GM06990 (cell line): ENCODE data around the gene RBM10.

Experiments
- DNase-seq: peaks from one replicate; pipeline ENCODE4 v3.0.0-alpha.2; 2011; ENCODE audit not compliant: insufficient read length; ENCODE audit errors: extremely low read depth
- H3K27me3 ChIP-seq: replicated peaks from 2 replicates; pipeline ENCODE4 v1.6.0; 2011; ENCODE audit warnings: low read length; ENCODE audit not compliant: control insufficient read depth, insufficient read depth
- H3K36me3 ChIP-seq: 2 replicates; pipeline ENCODE4 v1.5.1; 2011; ENCODE audit warnings: low read length; ENCODE audit not compliant: control insufficient read depth, insufficient read depth
- H3K4me3 ChIP-seq: replicated peaks from 2 replicates; pipeline ENCODE4 v1.5.1; 2011; ENCODE audit warnings: low read depth, mild to moderate bottlenecking, control low read depth, low read length
- CTCF ChIP-seq: IDR thresholded peaks from 2 replicates; pipeline ENCODE4 v1.5.1; 2011; ENCODE audit warnings: low read length, control low read depth, mild to moderate bottlenecking, inconsistent platforms; ENCODE audit not compliant: insufficient read depth, poor library complexity, severe bottlenecking

The RBM10 gene

GRCh38 chrX:47182106-47182700 lies 37.2 kb downstream of the RBM10 start:
- no peak overlapping the region for H3K4me3 ChIP-seq
- peaks cover 14% of the 10 kb centered on the region for H3K36me3 ChIP-seq

GRCh38 chrX:47184486-47184885 lies 39.5 kb downstream of the RBM10 start:
- Histone ChIP-seq H3K36me3 (peaks cover 14% of the 10 kb centered on the region), H3K4me3 (no peak overlapping the region), H3K27me3 (no peaks in the 10 kb centered on the region; the same call in 1 of the 2 replicates)
- no peak for TF ChIP-seq CTCF
- DNase-seq, result no peak

More at GRCh38 chrX:47182106-47182700, 37.2 kb downstream of the RBM10 start:
- TF ChIP-seq CTCF, result no peak
- DNase-seq, result no peak
- no peaks in the 10 kb centered on the region; the same call in 1 of the 2 replicates for H3K27me3 ChIP-seq

- Histone ChIP-seq H3K4me3 (no peak overlapping the region), H3K36me3 (peaks cover 14% of the 10 kb centered on the region), H3K27me3 (no peaks in the 10 kb centered on the region; the same call in 1 of the 2 replicates)
- no peak for TF ChIP-seq CTCF
- no peak for DNase-seq
Observed at GRCh38 chrX:47185241-47185640, 40.2 kb downstream of the RBM10 start.

- no peaks in the 10 kb centered on the region for H3K27me3 ChIP-seq
Observed at GRCh38 chrX:47186096-47186740, 41.2 kb downstream of the RBM10 start.

GRCh38 chrX:47187106-47187677 lies 42.2 kb downstream of the RBM10 start:
- no peaks in the 10 kb centered on the region for H3K27me3 ChIP-seq
- H3K4me3 ChIP-seq, result no peak overlapping the region
- DNase-seq, result no peak
- no peak for TF ChIP-seq CTCF
- H3K36me3 ChIP-seq, result peaks cover 8% of the 10 kb centered on the region

More at GRCh38 chrX:47186096-47186740, 41.2 kb downstream of the RBM10 start:
- no peak for DNase-seq
- Histone ChIP-seq H3K36me3 (peaks cover 11% of the 10 kb centered on the region), H3K4me3 (no peak overlapping the region)
- TF ChIP-seq CTCF, result no peak
